ENCODE measurements around the gene PLPP4. TPM values are rescaled to one million over a fixed set of nuclear protein-coding genes. Genes with fewer than 3 reads are reported as not detected.

PLPP4 gene
- polyA plus RNA-seq, 3 donors = not detected

DNA sequence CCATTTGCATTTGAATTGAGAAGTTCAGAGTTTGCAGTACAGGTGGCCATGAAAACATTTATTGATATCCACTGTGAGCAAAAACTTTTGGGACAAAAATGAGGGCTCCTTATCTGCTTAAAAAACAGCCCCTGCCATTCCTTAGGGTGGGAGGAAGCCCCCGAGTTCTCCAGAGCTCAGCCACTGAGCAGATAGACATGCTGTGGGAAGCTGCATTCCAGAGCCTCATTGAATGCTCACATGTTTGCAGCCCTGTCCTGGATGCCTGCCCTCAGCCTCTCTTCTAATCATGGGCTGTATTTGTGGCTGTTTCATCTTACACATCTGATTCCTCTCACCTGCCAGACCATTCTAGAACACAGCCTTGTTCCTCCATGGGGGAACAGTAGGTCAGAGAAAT is 33.3 kb downstream of the PLPP4 start:
- no peak overlapping the region for H3K4me3 Mint-ChIP-seq
- no peak overlapping the region for H3K4me3 ChIP-seq (replicated peaks in 1 of 3; ENCODE audit: low read depth in 2 of 3, low read length in 3 of 3)
- H3K4me1 Mint-ChIP-seq = no peaks in the 10 kb centered on the region
- WGBS (ENCODE audit: insufficient coverage) = no CpG with 5 or more reads among the region's 1 CpG
- H3K79me2 ChIP-seq (ENCODE audit: insufficient read depth, low read length) = no peaks in the 10 kb centered on the region
- H3K4me2 ChIP-seq (replicated peaks; ENCODE audit: extremely low read depth, low read length, poor library complexity, severe bottlenecking) = no peak overlapping the region
- H3K27ac Mint-ChIP-seq = no peak overlapping the region
- H3K9me3 ChIP-seq (replicated peaks in 1 of 2; ENCODE audit: control insufficient read depth in 1 of 2, insufficient read depth in 1 of 2, low read length in 2 of 2) = no peaks in the 10 kb centered on the region
- H2AFZ ChIP-seq (ENCODE audit: insufficient read depth, low read depth, low read length, poor library complexity, severe bottlenecking) = no peak overlapping the region
- H3K36me3 ChIP-seq (replicated peaks in 1 of 2; ENCODE audit: control insufficient read depth in 1 of 2, insufficient read depth in 2 of 2, low read length in 2 of 2) = no peaks in the 10 kb centered on the region
- H4K20me1 ChIP-seq (ENCODE audit: insufficient read depth, low read length) = no peaks in the 10 kb centered on the region
- H3K27me3 ChIP-seq (ENCODE audit: control insufficient read depth in 2 of 2, insufficient read depth in 2 of 2, low read length in 2 of 2) = no peaks in the 10 kb centered on the region
- H3K9me3 Mint-ChIP-seq = no peaks in the 10 kb centered on the region
- no peaks in the 10 kb centered on the region for H3K4me1 ChIP-seq (ENCODE audit: control insufficient read depth in 1 of 2, insufficient read depth in 2 of 2, low read length in 2 of 2)
- H3K36me3 Mint-ChIP-seq = no peaks in the 10 kb centered on the region
- no peak overlapping the region for H3K9ac ChIP-seq (ENCODE audit: insufficient read depth, low read length, poor library complexity, severe bottlenecking)
- no peak for DNase-seq
- H3K27me3 Mint-ChIP-seq (ENCODE audit: low read depth in 3 of 3) = peaks cover 1 to 8% (median 4%) of the 10 kb centered on the region in 3 donors
- H3K27ac ChIP-seq (ENCODE audit: low read depth in 1 of 2, low read length in 2 of 2) = no peak overlapping the region
- intact Hi-C loops (cut with micrococcal nuclease) = no loop called here
- TF ChIP-seq, protein P1, sequence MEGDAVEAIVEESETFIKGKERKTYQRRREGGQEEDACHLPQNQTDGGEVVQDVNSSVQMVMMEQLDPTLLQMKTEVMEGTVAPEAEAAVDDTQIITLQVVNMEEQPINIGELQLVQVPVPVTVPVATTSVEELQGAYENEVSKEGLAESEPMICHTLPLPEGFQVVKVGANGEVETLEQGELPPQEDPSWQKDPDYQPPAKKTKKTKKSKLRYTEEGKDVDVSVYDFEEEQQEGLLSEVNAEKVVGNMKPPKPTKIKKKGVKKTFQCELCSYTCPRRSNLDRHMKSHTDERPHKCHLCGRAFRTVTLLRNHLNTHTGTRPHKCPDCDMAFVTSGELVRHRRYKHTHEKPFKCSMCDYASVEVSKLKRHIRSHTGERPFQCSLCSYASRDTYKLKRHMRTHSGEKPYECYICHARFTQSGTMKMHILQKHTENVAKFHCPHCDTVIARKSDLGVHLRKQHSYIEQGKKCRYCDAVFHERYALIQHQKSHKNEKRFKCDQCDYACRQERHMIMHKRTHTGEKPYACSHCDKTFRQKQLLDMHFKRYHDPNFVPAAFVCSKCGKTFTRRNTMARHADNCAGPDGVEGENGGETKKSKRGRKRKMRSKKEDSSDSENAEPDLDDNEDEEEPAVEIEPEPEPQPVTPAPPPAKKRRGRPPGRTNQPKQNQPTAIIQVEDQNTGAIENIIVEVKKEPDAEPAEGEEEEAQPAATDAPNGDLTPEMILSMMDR (IDR thresholded peaks at IDR 0.05) = no peak

DNA sequence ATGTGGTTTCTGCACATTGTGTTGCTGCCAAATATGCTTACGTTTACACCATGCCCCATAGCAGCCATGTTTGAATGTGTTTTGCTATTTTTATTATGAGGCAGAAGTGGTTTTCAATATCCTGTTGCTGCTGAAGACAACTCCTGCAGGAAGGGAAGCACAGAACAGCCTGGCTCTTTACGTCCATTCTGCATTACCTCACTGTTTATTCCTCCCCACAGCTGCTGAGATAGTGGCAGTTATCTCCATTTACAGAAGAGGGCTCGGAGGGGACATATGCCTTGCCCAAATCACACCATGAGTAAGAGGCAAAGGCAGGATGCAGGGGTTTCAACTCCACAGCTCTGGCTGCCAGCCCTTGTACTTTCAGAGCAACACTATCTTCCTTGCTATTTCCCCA is 35.3 kb downstream of the PLPP4 start:
- WGBS (ENCODE audit: insufficient coverage) = 0% methylated on average over 1 of the region's 3 CpGs
- H3K4me3 Mint-ChIP-seq = no peak overlapping the region
- Histone ChIP-seq H3K79me2 (ENCODE audit: insufficient read depth, low read length) (no peaks in the 10 kb centered on the region), H3K27me3 (ENCODE audit: control insufficient read depth in 2 of 2, insufficient read depth in 2 of 2, low read length in 2 of 2) (no peaks in the 10 kb centered on the region), H3K9me3 (replicated peaks in 1 of 2; ENCODE audit: control insufficient read depth in 1 of 2, insufficient read depth in 1 of 2, low read length in 2 of 2) (no peaks in the 10 kb centered on the region), H3K27ac (ENCODE audit: low read depth in 1 of 2, low read length in 2 of 2) (no peak overlapping the region), H3K4me1 (ENCODE audit: control insufficient read depth in 1 of 2, insufficient read depth in 2 of 2, low read length in 2 of 2) (no peaks in the 10 kb centered on the region), H3K9ac (ENCODE audit: insufficient read depth, low read length, poor library complexity, severe bottlenecking) (no peak overlapping the region), H3K4me3 (replicated peaks in 1 of 3; ENCODE audit: low read depth in 2 of 3, low read length in 3 of 3) (no peak overlapping the region), H2AFZ (ENCODE audit: insufficient read depth, low read depth, low read length, poor library complexity, severe bottlenecking) (no peak overlapping the region), H4K20me1 (ENCODE audit: insufficient read depth, low read length) (no peaks in the 10 kb centered on the region), H3K4me2 (replicated peaks; ENCODE audit: extremely low read depth, low read length, poor library complexity, severe bottlenecking) (no peak overlapping the region), H3K36me3 (replicated peaks in 1 of 2; ENCODE audit: control insufficient read depth in 1 of 2, insufficient read depth in 2 of 2, low read length in 2 of 2) (no peaks in the 10 kb centered on the region)
- no peak overlapping the region for H3K27ac Mint-ChIP-seq
- H3K9me3 Mint-ChIP-seq = no peaks in the 10 kb centered on the region
- H3K4me1 Mint-ChIP-seq = no peaks in the 10 kb centered on the region
- intact Hi-C loops (cut with micrococcal nuclease) = no loop called here
- no peak for DNase-seq
- TF ChIP-seq, protein P1 (IDR thresholded peaks at IDR 0.05) = no peak
- no peaks in the 10 kb centered on the region for H3K36me3 Mint-ChIP-seq
- peaks cover 0 to 6% (median 4%) of the 10 kb centered on the region in 3 donors for H3K27me3 Mint-ChIP-seq (ENCODE audit: low read depth in 3 of 3)

Measured in CD14-positive monocyte (primary cell).